ENCODE results near the gene CEP85L. TPM values are rescaled to one million over a fixed set of nuclear protein-coding genes. Genes with fewer than 3 reads are reported as not detected.

CEP85L gene
- total RNA-seq, 4 donors from 2014 or later: 5.3 to 10.5 (median 8.7) TPM

DNA sequence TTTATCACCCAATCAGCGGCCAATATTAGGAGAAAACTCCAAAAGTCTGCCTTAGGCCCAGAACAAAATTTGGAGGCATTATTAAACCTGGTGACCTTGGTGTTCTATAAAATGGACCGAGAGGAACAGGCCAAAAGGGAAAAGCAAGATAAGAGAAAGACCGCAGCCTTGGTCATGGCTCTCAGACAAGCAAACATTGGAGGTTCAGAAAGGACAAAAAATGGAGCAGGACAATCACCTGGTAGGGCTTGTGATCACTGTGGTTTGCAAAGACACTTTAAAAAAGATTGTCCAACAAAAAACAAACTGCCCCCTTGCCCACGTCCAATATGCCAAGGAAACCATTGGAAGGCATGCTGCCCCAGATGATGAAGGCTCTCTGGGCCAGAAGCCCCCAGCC is 31.2 kb downstream of the CEP85L start:
- H3K36me3 ChIP-seq: no peaks in the 10 kb centered on the region
- H3K27me3 ChIP-seq: no peaks in the 10 kb centered on the region
- no peaks in the 10 kb centered on the region for H3K4me1 ChIP-seq
- DNase-seq: no peak
- no peaks in the 10 kb centered on the region for H3K9me3 ChIP-seq
- in situ Hi-C loops (cut with MboI; ENCODE audit: low pct_ligation_motif_present in 1 of 4, low pct_unique_long_range_greater_than_20kb in 1 of 4, low sequenced_read_pairs in 3 of 4): loop anchor here in 2 of 4 donors (10.0 to 25.0 kb wide), 3 partner anchors 55 to 633 kb away; no protein-coding TSS in a partner anchor
- TF ChIP-seq, protein P1, sequence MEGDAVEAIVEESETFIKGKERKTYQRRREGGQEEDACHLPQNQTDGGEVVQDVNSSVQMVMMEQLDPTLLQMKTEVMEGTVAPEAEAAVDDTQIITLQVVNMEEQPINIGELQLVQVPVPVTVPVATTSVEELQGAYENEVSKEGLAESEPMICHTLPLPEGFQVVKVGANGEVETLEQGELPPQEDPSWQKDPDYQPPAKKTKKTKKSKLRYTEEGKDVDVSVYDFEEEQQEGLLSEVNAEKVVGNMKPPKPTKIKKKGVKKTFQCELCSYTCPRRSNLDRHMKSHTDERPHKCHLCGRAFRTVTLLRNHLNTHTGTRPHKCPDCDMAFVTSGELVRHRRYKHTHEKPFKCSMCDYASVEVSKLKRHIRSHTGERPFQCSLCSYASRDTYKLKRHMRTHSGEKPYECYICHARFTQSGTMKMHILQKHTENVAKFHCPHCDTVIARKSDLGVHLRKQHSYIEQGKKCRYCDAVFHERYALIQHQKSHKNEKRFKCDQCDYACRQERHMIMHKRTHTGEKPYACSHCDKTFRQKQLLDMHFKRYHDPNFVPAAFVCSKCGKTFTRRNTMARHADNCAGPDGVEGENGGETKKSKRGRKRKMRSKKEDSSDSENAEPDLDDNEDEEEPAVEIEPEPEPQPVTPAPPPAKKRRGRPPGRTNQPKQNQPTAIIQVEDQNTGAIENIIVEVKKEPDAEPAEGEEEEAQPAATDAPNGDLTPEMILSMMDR (IDR thresholded peaks at IDR 0.05): no peak
- TF ChIP-seq EP300 (IDR thresholded peaks at IDR 0.05; ENCODE audit: low read depth): no peak
- TF ChIP-seq POLR2A (IDR thresholded peaks at IDR 0.05): no peak
- TF ChIP-seq POLR2AphosphoS5 (IDR thresholded peaks at IDR 0.05): no peak
- no peak overlapping the region for H3K4me3 ChIP-seq
- 91 to 97% methylated on average over 3 to 4 of the region's 4 CpGs for WGBS, 2 donors (ENCODE audit: low coverage in 1 of 2)
- no peak overlapping the region for H3K27ac ChIP-seq
- intact Hi-C loops (cut with DNase I; ENCODE audit: low total_unique reads): no loop called here

DNA sequence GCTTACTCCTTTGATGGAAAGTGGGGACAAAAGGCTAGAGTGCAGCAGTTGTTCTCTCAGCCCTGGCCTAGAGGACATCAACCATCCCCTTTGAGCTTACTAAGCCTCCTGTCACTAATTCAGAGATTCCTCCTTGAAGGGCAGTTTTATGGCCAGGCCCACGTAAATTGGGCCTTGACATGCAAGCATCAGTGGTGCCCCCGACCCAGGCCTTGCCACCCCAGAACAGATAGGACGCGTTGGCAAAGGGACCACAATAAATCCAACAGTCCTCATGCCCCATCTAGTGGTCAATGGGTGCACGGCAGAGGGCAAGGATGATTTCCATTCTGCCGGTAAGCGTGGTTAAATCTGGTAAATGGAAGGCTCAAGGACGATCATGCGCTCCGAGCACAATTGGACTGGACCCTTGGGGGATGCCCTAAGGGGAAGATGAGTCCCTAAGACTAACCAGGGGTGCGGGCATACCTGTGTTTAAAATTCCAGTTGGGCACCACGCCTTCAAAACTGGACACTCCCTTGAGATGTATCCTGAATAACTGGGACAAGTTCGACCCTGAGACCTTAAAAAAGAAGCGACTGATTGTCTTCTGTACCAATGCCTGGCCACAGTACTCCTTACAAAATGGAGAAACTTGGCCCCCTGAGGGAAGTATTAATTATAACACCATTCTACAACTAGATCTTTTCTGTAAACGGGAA is 32.6 kb downstream of the CEP85L start:
- intact Hi-C loops (cut with DNase I; ENCODE audit: low total_unique reads): loop anchor here (10.0 kb wide), 1 partner anchor 334 kb away; no protein-coding TSS in a partner anchor
- no peaks in the 10 kb centered on the region for H3K4me1 ChIP-seq
- WGBS, 2 donors (ENCODE audit: low coverage in 1 of 2): 18 to 32% methylated on average over 6 to 15 of the region's 15 CpGs

DNA sequence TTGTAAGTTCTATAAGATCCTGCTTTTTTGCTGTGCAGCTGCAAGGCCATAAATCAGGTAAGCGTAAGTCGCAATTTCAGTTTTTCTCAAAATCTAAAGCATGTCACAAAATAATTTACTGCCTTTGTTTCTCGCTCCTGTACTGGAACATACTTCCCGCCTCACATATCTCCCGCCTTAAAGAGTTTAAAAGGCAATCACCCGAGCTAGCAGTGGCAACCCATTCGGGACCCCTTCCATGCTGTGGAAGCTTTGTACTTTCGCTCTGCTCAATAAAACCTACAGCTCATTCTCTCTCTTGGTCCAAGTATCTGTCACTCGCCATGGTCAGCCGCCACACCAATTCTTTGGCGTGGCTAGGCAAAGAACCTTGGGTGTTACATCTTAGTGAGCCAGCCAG is 34.0 kb downstream of the CEP85L start:
- DNase-seq: no peak
- intact Hi-C loops (cut with DNase I; ENCODE audit: low total_unique reads): loop anchor here (10.0 kb wide), 1 partner anchor 333 kb away; no protein-coding TSS in a partner anchor
- 81% methylated on average over 9 to 11 of the region's 11 CpGs for WGBS, 2 donors (ENCODE audit: low coverage in 1 of 2)
- in situ Hi-C loops (cut with MboI; ENCODE audit: low pct_ligation_motif_present in 1 of 4, low pct_unique_long_range_greater_than_20kb in 1 of 4, low sequenced_read_pairs in 3 of 4): loop anchor here in 2 of 4 donors (10.0 to 25.0 kb wide), 3 partner anchors 330 to 630 kb away; no protein-coding TSS in a partner anchor
- no peaks in the 10 kb centered on the region for H3K4me1 ChIP-seq
- TF ChIP-seq, protein P1 (IDR thresholded peaks at IDR 0.05): no peak
- TF ChIP-seq POLR2A (IDR thresholded peaks at IDR 0.05): no peak
- no peak for TF ChIP-seq POLR2AphosphoS5 (IDR thresholded peaks at IDR 0.05)
- TF ChIP-seq EP300 (IDR thresholded peaks at IDR 0.05; ENCODE audit: low read depth): no peak
- H3K27me3 ChIP-seq: no peaks in the 10 kb centered on the region
- no peak overlapping the region for H3K4me3 ChIP-seq
- no peaks in the 10 kb centered on the region for H3K9me3 ChIP-seq
- no peak overlapping the region for H3K27ac ChIP-seq
- H3K36me3 ChIP-seq: no peaks in the 10 kb centered on the region

More for the DNA sequence above, 32.6 kb downstream of the CEP85L start:
- TF ChIP-seq EP300 (IDR thresholded peaks at IDR 0.05; ENCODE audit: low read depth) (no peak), POLR2AphosphoS5 (IDR thresholded peaks at IDR 0.05) (no peak), POLR2A (IDR thresholded peaks at IDR 0.05) (no peak)
- TF ChIP-seq, protein P1 (IDR thresholded peaks at IDR 0.05): peak; percentile 83 to 91 (median 89)
- Histone ChIP-seq H3K9me3 (no peaks in the 10 kb centered on the region), H3K4me3 (no peak overlapping the region), H3K27ac (no peak overlapping the region), H3K27me3 (no peaks in the 10 kb centered on the region), H3K36me3 (no peaks in the 10 kb centered on the region)
- peak; percentile 68 for DNase-seq
- in situ Hi-C loops (cut with MboI; ENCODE audit: low pct_ligation_motif_present in 1 of 4, low pct_unique_long_range_greater_than_20kb in 1 of 4, low sequenced_read_pairs in 3 of 4): loop anchor here in 2 of 4 donors (10.0 to 25.0 kb wide), 3 partner anchors 332 to 632 kb away; no protein-coding TSS in a partner anchor

DNA sequence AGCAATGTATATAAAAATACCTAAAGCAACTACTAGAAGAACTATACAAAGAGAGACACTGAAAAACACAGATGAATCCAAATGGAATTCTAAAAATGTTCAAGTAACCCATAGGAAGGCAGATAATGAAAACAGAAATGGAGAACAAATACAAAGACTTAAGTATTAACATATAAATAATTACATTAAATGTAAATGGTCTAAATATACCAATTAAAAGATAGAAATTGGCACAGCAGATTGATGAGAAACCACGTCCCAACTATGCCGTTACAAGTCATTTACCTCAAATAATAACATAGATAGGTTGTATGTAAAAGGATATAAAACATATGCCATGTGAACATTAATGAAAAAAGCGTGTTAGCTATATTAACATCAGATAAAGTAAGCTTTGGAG is 40.1 kb downstream of the CEP85L start:
- Histone ChIP-seq H3K4me1 (peaks cover 0 to 10% (median 3%) of the 10 kb centered on the region in 4 donors), H3K36me3 (no peaks in the 10 kb centered on the region), H3K27me3 (no peaks in the 10 kb centered on the region), H3K9me3 (no peaks in the 10 kb centered on the region), H3K27ac (no peak overlapping the region), H3K4me3 (no peak overlapping the region)
- intact Hi-C loops (cut with DNase I; ENCODE audit: low total_unique reads) (loop anchor here (10.0 kb wide), 1 partner anchor 327 kb away; no protein-coding TSS in a partner anchor), in situ Hi-C loops (cut with MboI; ENCODE audit: low pct_ligation_motif_present in 1 of 4, low pct_unique_long_range_greater_than_20kb in 1 of 4, low sequenced_read_pairs in 3 of 4) (loop anchor here in 2 of 4 donors (10.0 to 25.0 kb wide), 3 partner anchors 324 to 624 kb away; no protein-coding TSS in a partner anchor)
- DNase-seq: no peak
- WGBS, 2 donors (ENCODE audit: low coverage in 1 of 2): 95 to 96% methylated on average over 3 of the region's 3 CpGs
- TF ChIP-seq EP300 (IDR thresholded peaks at IDR 0.05; ENCODE audit: low read depth): no peak
- no peak for TF ChIP-seq POLR2AphosphoS5 (IDR thresholded peaks at IDR 0.05)
- no peak for TF ChIP-seq POLR2A (IDR thresholded peaks at IDR 0.05)
- TF ChIP-seq, protein P1 (IDR thresholded peaks at IDR 0.05): no peak

Data from transverse colon (tissue), 4 donors.